ENCODE results near the gene EBF3.

DNA sequence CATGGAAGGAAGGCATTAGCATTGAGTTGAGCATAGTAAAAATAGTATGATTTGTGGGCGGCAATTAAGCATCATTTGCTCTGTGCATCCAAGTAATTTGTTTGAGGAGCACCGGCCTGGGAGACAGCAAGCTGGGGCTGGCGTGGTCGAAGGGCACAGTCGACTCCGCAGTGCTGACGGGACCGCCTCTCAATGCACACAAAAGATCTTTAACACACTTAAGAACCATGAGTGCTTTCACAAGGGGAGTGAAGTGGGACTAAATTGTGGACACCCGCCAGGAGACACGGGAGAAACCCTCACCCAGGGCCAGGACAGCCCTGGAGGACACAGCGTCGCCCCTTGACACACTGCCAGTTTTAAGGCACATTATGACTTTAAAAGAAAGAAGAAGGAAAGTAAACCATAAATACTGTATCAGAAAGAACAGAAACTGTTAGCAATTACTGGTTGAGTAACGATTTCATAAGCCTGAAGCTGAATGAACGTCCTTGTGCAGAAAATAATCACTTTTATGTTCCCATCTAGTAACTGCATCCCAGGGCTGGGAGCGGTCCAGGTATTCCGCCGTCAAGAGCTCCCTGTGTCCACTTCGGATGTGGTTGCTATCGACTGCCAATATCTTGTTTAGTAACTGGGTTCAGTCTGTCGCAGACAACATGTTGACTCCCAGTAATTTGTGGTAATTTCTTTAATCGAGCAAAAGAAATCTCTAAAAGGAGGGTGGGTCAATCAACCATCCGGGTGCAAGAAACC, 102.1 kb downstream of the EBF3 start:
- no peak for TF ChIP-seq POLR2A (IDR thresholded peaks at IDR 0.05)
- TF ChIP-seq CTCF (IDR thresholded peaks at IDR 0.05), result no peak
